Astrocyte (in vitro differentiated cells and primary cell): ENCODE measurements around the gene ERLIN1. TPM values are rescaled to one million over a fixed set of nuclear protein-coding genes. Genes with fewer than 3 reads are reported as not detected.

Source experiments
- DNase-seq: peaks from one replicate; pipeline ENCODE4 v3.0.0-alpha.2; 2010; ENCODE audit warnings: low read depth
- FAIRE-seq: peaks from 2 replicates; lab custom pipeline; 2011; peaks lifted over from hg19 to GRCh38; lab: Jason Lieb, UNC
- H2AFZ ChIP-seq: 2 replicates; pipeline ENCODE4 v1.6.0; 2012; ENCODE audit warnings: low read depth, low read length, inconsistent platforms
- H3K27ac ChIP-seq: 2 replicates; pipeline ENCODE4 v1.5.1; 2011; ENCODE audit warnings: low read depth, low read length, inconsistent platforms
- H3K27me3 ChIP-seq: 2 replicates; pipeline ENCODE4 v1.6.0; 2011; ENCODE audit warnings: low read length, inconsistent platforms; ENCODE audit not compliant: insufficient read depth
- H3K36me3 ChIP-seq: 2 replicates; pipeline ENCODE4 v1.5.1; 2011; ENCODE audit warnings: low read length, inconsistent platforms; ENCODE audit not compliant: insufficient read depth
- H3K4me1 ChIP-seq: 2 replicates; pipeline ENCODE4 v1.5.1; 2011; ENCODE audit warnings: low read length, inconsistent platforms; ENCODE audit not compliant: insufficient read depth
- H3K4me2 ChIP-seq: 2 replicates; pipeline ENCODE4 v1.6.0; 2012; ENCODE audit warnings: low read length, inconsistent platforms
- H3K4me3 ChIP-seq: 2 replicates; pipeline ENCODE4 v1.5.1; 2011; ENCODE audit warnings: low read depth, mild to moderate bottlenecking, low read length, inconsistent platforms; ENCODE audit not compliant: insufficient read depth
- H3K79me2 ChIP-seq: 2 replicates; pipeline ENCODE4 v1.6.0; 2012; ENCODE audit warnings: mild to moderate bottlenecking, low read length, inconsistent platforms; ENCODE audit not compliant: insufficient read depth
- H3K9ac ChIP-seq: 2 replicates; pipeline ENCODE4 v1.6.0; 2012; ENCODE audit warnings: mild to moderate bottlenecking, low read length, inconsistent platforms
- H3K9me3 ChIP-seq: 2 replicates; pipeline ENCODE4 v1.5.1; 2012; ENCODE audit warnings: low read depth, mild to moderate bottlenecking, low read length, inconsistent platforms; ENCODE audit not compliant: insufficient read depth
- H4K20me1 ChIP-seq: 2 replicates; pipeline ENCODE4 v1.6.0; 2012; ENCODE audit warnings: low read length, inconsistent platforms; ENCODE audit not compliant: insufficient read depth
- H3K27ac Mint-ChIP-seq: one replicate; pipeline ENCODE4 v1.8.0; 2021; ENCODE audit warnings: mild to moderate bottlenecking, mixed read lengths; ENCODE audit not compliant: unreplicated experiment
- H3K27me3 Mint-ChIP-seq: one replicate; pipeline ENCODE4 v1.8.0; 2021; ENCODE audit warnings: low read depth, mixed read lengths; ENCODE audit not compliant: unreplicated experiment
- H3K36me3 Mint-ChIP-seq: one replicate; pipeline ENCODE4 v1.8.0; 2021; ENCODE audit warnings: low read depth, mixed read lengths; ENCODE audit not compliant: unreplicated experiment
- H3K4me1 Mint-ChIP-seq: one replicate; pipeline ENCODE4 v1.8.0; 2021; ENCODE audit warnings: low read depth, mixed read lengths; ENCODE audit not compliant: unreplicated experiment
- H3K4me3 Mint-ChIP-seq: one replicate; pipeline ENCODE4 v1.8.0; 2021; ENCODE audit warnings: mild to moderate bottlenecking, moderate library complexity, mixed read lengths; ENCODE audit not compliant: unreplicated experiment
- H3K9me3 Mint-ChIP-seq: one replicate; pipeline ENCODE4 v1.8.0; 2021; ENCODE audit warnings: mild to moderate bottlenecking, mixed read lengths; ENCODE audit not compliant: unreplicated experiment
- EZH2 ChIP-seq: IDR thresholded peaks from 2 replicates; pipeline ENCODE4 v1.6.1; 2012; ENCODE audit warnings: mild to moderate bottlenecking, low read length, inconsistent platforms; ENCODE audit not compliant: insufficient read depth
- total RNA-seq: library from RNA; stranded (reverse); gene quantifications from 2 replicates; pipeline ENCODE4 v1.2.1, GENCODE V29; 2021
- TF ChIP-seq, protein P1 (sequence below): IDR thresholded peaks from 2 replicates; pipeline ENCODE4 v1.5.1; 2011; ENCODE audit warnings: low read depth, mild to moderate bottlenecking, inconsistent platforms, low read length, moderate library complexity; ENCODE audit not compliant: insufficient read depth

The ERLIN1 gene
- total RNA-seq, 1 donor from 2014 or later, result 22.7 TPM

- FAIRE-seq, result no peak
- no peak overlapping the region for H3K4me3 Mint-ChIP-seq
Observed at GRCh38 chr10:100119726-100120125, 66.1 kb downstream of the ERLIN1 start.

GRCh38 chr10:100114976-100115770, 70.7 kb downstream of the ERLIN1 start:
- no peaks in the 10 kb centered on the region for H4K20me1 ChIP-seq
- H3K4me1 ChIP-seq, result no peaks in the 10 kb centered on the region
- Mint-ChIP-seq H3K4me3 (no peak overlapping the region), H3K27ac (no peak overlapping the region), H3K4me1 (no peaks in the 10 kb centered on the region), H3K36me3 (no peaks in the 10 kb centered on the region), H3K9me3 (no peaks in the 10 kb centered on the region), H3K27me3 (peaks cover 5% of the 10 kb centered on the region)
- FAIRE-seq, result no peak
- H3K79me2 ChIP-seq, result no peaks in the 10 kb centered on the region
- no peaks in the 10 kb centered on the region for H3K36me3 ChIP-seq
- no peak for TF ChIP-seq EZH2
- TF ChIP-seq, protein P1, sequence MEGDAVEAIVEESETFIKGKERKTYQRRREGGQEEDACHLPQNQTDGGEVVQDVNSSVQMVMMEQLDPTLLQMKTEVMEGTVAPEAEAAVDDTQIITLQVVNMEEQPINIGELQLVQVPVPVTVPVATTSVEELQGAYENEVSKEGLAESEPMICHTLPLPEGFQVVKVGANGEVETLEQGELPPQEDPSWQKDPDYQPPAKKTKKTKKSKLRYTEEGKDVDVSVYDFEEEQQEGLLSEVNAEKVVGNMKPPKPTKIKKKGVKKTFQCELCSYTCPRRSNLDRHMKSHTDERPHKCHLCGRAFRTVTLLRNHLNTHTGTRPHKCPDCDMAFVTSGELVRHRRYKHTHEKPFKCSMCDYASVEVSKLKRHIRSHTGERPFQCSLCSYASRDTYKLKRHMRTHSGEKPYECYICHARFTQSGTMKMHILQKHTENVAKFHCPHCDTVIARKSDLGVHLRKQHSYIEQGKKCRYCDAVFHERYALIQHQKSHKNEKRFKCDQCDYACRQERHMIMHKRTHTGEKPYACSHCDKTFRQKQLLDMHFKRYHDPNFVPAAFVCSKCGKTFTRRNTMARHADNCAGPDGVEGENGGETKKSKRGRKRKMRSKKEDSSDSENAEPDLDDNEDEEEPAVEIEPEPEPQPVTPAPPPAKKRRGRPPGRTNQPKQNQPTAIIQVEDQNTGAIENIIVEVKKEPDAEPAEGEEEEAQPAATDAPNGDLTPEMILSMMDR, result no peak
- no peak overlapping the region for H3K27ac ChIP-seq
- H3K9ac ChIP-seq, result no peak overlapping the region
- DNase-seq, result no peak
- no peak overlapping the region for H2AFZ ChIP-seq
- H3K4me3 ChIP-seq, result no peak overlapping the region
- H3K4me2 ChIP-seq, result peak overlapping the region; percentile 68
- no peaks in the 10 kb centered on the region for H3K9me3 ChIP-seq
- H3K27me3 ChIP-seq, result peaks cover 3% of the 10 kb centered on the region

More at GRCh38 chr10:100119726-100120125, 66.1 kb downstream of the ERLIN1 start:
- Mint-ChIP-seq H3K36me3 (no peaks in the 10 kb centered on the region), H3K9me3 (no peaks in the 10 kb centered on the region), H3K27me3 (peaks cover 2% of the 10 kb centered on the region), H3K27ac (no peak overlapping the region), H3K4me1 (no peaks in the 10 kb centered on the region)
- Histone ChIP-seq H3K4me1 (no peaks in the 10 kb centered on the region), H3K27me3 (no peaks in the 10 kb centered on the region), H3K9me3 (no peaks in the 10 kb centered on the region), H3K9ac (no peak overlapping the region), H3K4me2 (no peak overlapping the region), H3K4me3 (no peak overlapping the region), H3K36me3 (no peaks in the 10 kb centered on the region), H2AFZ (no peak overlapping the region), H3K79me2 (no peaks in the 10 kb centered on the region), H4K20me1 (no peaks in the 10 kb centered on the region), H3K27ac (no peak overlapping the region)
- no peak for DNase-seq
- TF ChIP-seq, protein P1, result no peak
- no peak for TF ChIP-seq EZH2

DNA sequence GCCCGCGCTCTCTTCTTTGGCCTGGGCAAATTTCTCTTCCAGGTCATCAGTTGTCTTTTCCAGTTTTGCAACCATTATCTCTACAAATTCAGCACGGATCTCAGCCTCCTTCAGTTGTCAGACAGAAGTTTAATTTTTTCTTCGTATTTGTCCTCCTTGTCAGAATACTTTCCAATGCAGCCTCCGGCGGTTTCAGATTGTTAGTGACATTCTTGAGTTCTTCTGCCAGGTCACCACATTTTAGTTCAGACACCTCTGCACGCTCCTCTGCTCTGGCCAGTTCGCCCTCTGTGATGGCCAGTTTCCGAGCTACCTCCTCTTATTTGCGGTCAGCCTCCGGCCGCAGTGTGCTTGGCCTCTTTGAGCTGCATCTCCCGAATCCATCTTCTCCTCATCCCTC, 71.4 kb downstream of the ERLIN1 start:
- H3K27ac Mint-ChIP-seq, result no peak overlapping the region
- TF ChIP-seq, protein P1, result no peak
- Histone ChIP-seq H3K36me3 (no peaks in the 10 kb centered on the region), H2AFZ (no peak overlapping the region), H3K9ac (no peak overlapping the region), H3K4me1 (no peaks in the 10 kb centered on the region), H3K9me3 (no peaks in the 10 kb centered on the region), H3K4me3 (no peak overlapping the region), H3K27me3 (peaks cover 3% of the 10 kb centered on the region), H4K20me1 (no peaks in the 10 kb centered on the region), H3K79me2 (no peaks in the 10 kb centered on the region), H3K27ac (no peak overlapping the region), H3K4me2 (peak overlapping the region; percentile 68)
- no peak overlapping the region for H3K4me3 Mint-ChIP-seq
- no peaks in the 10 kb centered on the region for H3K4me1 Mint-ChIP-seq
- H3K9me3 Mint-ChIP-seq, result no peaks in the 10 kb centered on the region
- no peaks in the 10 kb centered on the region for H3K36me3 Mint-ChIP-seq
- FAIRE-seq (no peak), DNase-seq (no peak)
- peaks cover 5% of the 10 kb centered on the region for H3K27me3 Mint-ChIP-seq
